ENCODE data around the gene TCF20. TPM values are rescaled to one million over a fixed set of nuclear protein-coding genes. Genes with fewer than 3 reads are reported as not detected.

Gene TCF20
- total RNA-seq (ENCODE audit: low replicate concordance), result 15.1 and 27.4 TPM in 2 replicates

DNA sequence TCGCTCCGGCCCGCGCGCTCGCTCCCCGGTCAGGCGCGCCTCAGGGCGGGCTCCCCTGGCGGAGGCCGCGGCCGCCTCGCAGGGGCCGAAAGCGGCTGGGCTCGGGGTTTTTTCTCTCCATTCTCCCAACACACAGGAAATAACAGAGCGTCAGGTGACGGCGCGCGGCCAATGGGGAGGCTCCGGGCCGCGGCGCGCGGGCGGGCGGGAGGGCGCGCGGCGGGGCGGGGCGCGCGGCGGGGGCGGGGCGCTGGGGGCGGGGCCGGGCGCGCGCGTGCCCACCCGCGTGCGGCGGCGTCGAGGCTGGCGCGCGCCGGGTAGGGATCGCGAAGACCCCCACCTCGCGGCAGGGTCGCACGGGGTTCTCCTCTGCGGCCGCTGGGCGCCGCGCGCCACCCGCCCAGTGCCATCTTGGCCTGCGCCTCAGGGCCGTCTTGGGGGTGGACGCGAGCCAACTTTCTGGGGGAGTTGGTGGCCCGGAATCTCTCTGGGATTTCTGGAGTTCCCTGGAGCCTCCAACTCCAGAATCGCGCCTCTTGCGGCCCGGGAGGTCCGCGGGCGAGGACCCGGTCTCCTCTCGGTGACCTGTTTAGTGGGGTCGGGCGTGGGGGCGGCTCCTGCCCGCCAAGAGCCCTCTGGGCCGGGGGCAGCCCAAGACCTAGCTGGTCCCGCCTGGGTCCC, at the start of gene TCF20:
Gene TCF20 (minus strand): TSS at position 144 of the 681 bp plus-strand sequence. CDS start 55,348 bp downstream, outside the sequence.
- peak within 1 kb of the TSS; percentile 86 for H3K4me3 ChIP-seq (ENCODE audit: low read depth, low read length)
- peak; percentile 62 for DNase-seq (ENCODE audit: low read depth)
- TF ChIP-seq, protein P1, sequence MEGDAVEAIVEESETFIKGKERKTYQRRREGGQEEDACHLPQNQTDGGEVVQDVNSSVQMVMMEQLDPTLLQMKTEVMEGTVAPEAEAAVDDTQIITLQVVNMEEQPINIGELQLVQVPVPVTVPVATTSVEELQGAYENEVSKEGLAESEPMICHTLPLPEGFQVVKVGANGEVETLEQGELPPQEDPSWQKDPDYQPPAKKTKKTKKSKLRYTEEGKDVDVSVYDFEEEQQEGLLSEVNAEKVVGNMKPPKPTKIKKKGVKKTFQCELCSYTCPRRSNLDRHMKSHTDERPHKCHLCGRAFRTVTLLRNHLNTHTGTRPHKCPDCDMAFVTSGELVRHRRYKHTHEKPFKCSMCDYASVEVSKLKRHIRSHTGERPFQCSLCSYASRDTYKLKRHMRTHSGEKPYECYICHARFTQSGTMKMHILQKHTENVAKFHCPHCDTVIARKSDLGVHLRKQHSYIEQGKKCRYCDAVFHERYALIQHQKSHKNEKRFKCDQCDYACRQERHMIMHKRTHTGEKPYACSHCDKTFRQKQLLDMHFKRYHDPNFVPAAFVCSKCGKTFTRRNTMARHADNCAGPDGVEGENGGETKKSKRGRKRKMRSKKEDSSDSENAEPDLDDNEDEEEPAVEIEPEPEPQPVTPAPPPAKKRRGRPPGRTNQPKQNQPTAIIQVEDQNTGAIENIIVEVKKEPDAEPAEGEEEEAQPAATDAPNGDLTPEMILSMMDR (IDR thresholded peaks at IDR 0.05; ENCODE audit: insufficient read depth, low read length), result no peak

DNA sequence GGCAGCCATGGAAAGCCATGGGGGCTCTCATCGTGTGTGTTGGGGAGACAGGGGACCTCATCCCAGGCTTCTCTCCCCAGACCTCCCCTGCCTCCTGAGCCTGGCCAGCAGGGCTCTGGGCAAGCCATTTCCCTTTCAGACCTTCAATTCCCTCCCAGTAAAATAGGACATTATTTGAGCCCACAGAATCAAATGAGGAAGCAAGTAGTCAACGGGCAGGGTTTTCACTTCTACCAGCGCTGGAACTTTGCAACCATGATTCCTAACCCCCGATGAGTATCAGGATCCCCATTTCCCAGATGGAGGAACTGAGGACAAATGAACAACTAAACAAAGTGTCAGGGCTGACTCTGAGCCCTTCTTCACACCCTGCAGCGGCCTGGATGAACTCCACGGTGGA, 48.9 kb upstream of the TCF20 start:
- TF ChIP-seq, protein P1 (IDR thresholded peaks at IDR 0.05; ENCODE audit: insufficient read depth, low read length), result no peak
- DNase-seq (ENCODE audit: low read depth), result no peak
- H3K4me3 ChIP-seq (ENCODE audit: low read depth, low read length), result no peak overlapping the region

DNA sequence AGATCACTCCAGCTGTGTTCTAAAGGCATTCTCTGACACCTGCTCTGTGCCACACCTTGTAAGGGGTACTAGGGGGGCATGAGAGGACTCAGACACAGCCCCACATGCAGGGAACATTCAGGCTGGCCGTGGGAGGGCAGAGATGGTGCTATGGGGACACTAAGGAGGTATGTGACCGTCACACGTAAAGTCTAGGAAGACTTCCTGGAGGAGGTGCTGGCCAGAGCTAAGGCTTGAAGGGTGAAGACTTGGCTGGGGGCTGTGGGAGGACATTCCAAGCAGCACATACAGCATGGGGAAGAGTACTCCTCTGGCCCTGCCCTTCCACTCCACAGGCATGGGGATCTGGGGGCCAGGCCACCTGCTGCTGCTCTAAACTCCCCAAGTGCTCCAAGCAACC, 48.5 kb upstream of the TCF20 start:
- TF ChIP-seq, protein P1 (IDR thresholded peaks at IDR 0.05; ENCODE audit: insufficient read depth, low read length), result no peak
- H3K4me3 ChIP-seq (ENCODE audit: low read depth, low read length), result no peak overlapping the region
- DNase-seq (ENCODE audit: low read depth), result no peak

DNA sequence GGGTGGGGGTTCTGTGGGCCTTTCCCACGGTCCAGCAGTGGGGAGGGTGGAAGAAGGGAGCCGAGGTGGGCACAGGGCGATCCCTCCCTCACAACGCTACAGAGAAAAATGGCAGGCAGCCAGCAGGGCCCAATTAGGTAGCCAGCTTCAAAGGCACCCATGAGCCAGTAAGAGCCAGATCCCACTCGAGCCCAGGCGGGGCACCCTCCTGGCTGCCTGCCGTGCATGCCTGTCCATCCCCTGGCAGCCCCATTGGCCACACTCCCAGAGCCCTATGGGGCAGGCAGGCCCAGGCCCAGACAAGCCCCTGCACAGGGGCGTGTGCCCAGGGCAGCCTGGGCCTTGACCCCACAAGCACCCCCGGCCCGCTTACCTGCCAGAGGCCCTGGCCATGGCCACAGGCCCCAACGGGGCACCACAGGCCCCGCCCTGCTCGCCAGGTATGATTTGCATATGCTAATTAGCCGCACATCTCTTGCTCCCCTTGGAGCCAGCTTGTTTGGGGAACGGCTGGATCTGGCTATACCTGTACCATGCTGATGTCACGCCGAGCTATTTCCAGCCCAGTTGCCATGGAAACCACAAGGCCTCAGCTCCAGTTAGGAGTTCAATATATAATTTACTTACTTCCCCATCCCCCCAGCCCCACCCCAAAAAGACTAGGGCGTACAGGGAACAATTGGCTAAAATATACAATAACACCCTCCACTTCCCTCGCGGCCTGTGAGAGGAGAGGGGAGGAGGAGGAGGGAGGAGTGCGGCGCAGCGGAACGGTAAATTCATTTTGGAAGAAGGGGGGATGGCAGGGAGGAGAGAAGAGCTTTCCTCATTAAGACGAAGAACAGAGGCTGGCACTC, 47.5 kb upstream of the TCF20 start:
- TF ChIP-seq, protein P1 (IDR thresholded peaks at IDR 0.05; ENCODE audit: insufficient read depth, low read length), result no peak

DNA sequence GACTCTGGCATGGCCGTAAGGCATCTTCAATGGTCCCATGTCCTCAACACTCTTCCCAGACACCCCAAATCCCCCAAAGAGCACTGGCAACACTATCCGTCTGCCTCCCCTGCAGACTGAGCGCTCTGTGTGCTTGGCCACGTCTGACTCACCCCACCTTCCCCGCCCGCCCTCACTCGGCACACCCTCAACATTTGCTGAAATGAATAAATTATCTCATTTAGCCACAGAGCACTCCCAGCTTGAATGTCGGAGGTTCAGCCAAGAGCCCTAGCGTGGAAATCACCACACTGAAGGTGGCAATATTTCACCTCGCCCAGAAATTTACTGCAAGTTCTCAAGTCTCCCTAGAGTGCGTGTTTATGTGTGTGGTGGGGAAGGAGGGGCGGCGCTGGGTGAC, 46.6 kb upstream of the TCF20 start:
- TF ChIP-seq, protein P1 (IDR thresholded peaks at IDR 0.05; ENCODE audit: insufficient read depth, low read length), result no peak
- DNase-seq (ENCODE audit: low read depth), result peak; percentile 52
- H3K4me3 ChIP-seq (ENCODE audit: low read depth, low read length), result no peak overlapping the region

More for the DNA sequence above, 47.5 kb upstream of the TCF20 start:
- no peak overlapping the region for H3K4me3 ChIP-seq (ENCODE audit: low read depth, low read length)
- no peak for DNase-seq (ENCODE audit: low read depth)

DNA sequence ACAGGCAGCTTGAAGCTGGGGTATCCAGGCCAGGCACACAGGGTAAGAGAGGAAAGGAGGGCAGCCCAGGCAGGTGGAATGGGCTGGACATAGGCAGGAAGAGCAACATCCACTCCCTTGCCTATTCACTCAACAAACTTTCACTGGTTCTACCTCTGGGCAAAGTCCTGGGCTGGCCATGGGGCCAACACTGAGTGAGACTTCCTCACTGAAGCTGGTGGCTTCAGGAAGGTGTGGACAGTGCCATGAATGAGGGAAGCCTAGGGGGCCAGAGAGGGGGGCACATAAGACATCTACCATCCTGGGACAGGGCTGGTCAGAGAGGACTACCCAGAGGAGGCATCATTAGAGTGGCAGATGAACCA, 44.9 kb upstream of the TCF20 start:
- no peak for DNase-seq (ENCODE audit: low read depth)
- TF ChIP-seq, protein P1 (IDR thresholded peaks at IDR 0.05; ENCODE audit: insufficient read depth, low read length), result no peak
- H3K4me3 ChIP-seq (ENCODE audit: low read depth, low read length), result no peak overlapping the region

Measured in fibroblast of the aortic adventitia (primary cell).